ENCODE measurements around the gene FMN1.

The FMN1 gene

DNA sequence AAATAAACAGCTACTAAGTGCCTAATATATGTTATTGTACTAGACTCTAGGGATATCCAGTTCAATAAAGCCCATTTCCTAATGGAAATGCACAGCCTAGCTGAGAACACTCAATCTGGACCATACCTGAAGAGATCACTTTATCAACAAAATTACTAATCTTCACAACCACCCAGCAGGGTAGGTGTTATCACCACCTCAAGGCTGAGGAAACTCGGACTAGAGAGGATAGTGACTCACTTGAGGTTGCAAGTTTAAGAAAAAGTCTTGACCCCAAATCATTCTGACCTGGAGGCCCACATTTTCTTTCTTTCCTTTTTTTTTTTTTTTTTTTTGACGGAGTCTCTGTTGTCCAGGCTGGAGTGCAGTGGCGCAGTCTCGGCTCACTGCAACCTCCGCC, 3.1 kb upstream of the FMN1 start:
- DNase-seq = no peak

DNA sequence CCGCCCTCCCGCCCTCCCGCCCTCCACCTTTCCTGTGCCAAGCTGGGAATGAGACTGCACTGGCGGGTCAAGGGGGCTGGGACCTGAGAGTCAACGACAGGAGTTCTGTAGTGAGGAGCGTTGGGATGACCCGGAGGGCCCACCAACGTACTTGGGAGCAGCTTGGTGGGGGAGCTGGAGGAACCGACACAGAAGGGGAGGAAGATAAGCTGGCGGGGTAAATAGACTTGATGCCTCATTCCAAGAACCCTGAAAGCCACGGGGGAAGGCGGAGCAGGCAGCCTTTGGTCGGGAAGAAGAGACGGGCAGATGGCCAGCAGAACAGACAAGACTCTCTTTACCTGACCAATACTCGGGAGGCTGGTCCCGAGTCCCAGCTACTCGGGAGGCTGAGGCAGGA, 277 bp downstream of the FMN1 start:
- no peak for DNase-seq

DNA sequence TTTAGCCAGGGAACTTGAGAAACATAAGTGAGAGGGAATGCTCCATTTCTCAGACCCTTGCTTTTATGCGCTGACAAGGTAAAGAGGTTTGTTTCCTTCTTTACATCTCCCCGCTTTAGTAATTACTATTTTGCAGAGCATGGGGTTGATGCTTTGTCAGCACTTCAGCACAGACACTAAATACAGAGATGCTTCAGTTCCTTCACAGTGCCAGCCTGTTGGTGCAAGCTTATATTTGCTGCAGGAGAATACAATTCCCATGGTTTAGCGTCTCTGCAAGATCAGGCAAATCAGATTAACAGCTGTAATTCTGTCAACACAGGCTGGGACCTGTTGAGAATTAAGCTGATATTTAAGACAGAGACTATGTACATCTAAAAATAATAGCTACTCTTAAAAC, 2.9 kb downstream of the FMN1 start:
- DNase-seq = no peak

DNA sequence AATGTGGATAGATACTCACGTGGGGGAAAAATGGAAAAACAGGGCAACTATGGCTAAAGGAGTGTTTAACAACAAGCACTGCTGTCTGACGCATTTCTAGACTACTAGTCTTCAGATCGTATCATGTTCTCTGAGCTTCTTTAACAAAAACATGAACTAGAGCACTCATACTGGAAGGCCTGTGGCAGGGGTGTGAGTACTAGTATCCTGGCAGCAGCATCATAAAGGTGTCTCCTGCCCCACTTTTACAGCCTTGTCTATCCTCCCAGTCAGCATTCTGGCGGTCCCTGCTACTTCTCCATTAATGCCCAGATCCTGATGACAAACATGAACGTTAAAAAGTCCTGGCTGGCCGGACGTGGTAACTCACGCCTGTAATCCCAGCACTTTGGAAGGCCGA, 4.0 kb downstream of the FMN1 start:
- no peak for DNase-seq

DNA sequence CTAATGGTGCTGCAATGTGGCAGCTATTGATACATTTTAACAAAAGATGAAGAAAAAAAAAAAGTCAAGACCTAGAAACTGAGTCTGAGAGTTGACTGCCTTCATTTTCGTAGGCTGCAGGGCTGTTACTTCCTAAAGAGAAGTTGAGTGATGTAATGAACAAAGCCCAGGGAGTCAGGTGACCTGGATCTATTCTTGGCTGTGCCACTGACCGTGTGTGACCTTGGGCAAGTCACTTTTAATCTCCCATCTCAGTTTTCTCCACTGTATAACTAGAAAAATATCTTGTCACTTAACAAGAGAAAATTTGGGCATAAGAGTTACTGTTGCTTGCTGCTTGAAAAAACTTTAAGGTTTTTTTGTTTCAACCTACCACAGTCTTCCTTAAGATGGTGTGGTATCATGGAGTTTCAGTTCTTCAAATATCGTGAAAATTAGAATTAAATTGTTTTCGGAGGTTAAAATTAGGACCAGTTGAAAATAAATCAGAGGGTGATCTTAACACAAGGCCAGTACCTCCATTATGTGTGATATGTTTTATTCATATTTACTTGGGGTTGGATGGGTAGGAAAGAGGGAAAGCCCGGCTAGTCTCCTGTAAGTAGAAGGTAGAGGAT, 5.8 kb downstream of the FMN1 start:
- no peak for DNase-seq

GRCh38 chr15:33188159-33188558, 6.4 kb downstream of the FMN1 start:
- DNase-seq = no peak

- DNase-seq = no peak
Observed at GRCh38 chr15:33183334-33183733, 11.2 kb downstream of the FMN1 start.

DNA sequence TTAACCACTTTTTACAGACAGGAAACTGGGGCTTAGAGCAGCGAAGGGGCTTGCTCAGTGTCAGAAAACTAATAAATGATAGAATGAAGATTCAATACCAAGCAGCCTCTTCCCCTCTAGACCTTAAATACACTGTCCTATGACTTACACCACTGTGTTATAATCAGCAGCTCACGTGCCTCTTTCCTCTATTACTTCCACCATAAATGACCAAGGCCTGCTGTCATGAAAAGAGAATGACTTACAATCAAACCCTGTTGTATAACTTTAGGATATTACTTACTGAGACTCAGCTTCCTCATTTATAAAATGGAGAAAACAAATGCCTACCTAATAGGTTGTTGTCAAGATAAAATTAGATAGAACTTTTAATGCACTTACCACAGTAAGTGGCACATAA, 11.6 kb downstream of the FMN1 start:
- DNase-seq = no peak

DNA sequence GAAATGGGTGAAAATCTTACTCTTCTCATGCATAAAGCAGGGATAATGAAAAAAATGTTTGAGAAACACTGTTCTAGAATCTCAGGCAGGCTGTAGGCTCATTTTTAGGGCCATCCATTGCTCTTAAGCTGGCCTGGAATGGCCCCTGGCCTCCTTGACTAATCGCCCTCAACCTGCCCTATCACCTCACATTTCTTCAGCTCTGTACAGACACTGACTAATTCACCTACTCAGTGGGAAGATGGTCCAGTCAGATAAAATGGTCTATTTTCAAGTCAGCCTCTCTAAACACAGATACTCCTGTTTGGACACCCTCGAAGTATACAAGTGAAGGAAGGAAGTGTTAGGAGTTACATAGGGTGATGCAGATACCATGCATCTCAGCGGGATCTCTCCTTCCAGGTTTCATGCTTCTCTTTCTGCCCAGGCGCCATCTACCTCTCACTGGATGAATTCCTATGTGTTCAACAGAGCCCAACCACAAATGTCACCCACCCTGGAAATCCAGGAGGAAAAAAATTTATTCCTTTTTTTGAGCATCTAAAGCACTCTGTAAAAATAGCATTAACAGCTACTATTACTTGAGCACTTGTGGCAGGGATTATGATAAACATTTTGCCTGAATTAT, 12.1 kb downstream of the FMN1 start:
- DNase-seq = no peak

DNA sequence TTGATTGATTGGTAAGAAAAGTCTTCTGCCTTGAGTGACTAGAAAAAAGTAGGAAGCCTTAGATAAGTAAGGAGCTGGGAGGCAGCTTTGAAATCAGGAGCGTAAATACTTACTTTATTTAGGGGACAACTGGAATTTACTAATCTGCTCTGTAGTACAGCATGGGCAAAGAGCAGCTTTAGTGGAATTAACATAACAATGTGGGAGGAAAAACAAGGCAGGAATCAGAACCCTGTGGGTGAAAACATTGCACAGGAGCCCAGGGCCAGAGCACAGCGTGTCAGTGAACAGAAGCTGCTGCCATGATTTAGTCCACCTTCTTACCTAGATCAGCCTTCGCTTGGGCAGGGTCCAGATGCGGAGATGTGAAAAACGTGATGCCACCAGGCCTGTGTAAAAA, 14.6 kb downstream of the FMN1 start:
- DNase-seq = no peak

DNA sequence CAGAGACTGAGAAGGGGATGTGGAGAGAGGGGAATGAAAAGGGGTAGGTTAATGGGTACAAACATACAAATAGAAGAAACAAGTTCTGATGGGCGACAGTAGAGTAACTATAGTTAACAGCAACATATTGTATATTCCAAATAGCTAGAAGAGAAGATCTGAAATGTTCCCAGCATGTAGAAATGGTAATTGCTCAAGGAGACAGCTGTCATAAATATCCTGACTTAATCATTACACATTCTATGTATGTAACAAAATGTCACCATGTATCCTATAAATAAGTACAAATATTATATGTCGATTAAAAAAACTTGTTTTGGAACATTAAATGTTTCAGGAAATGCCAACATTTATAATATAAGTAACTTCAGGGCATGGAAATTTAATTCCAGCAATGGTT, 23.3 kb downstream of the FMN1 start:
- no peak for DNase-seq

- DNase-seq = no peak
Observed at GRCh38 chr15:33169625-33170024, 24.9 kb downstream of the FMN1 start.

- DNase-seq = no peak
Observed at GRCh38 chr15:33168444-33168843, 26.1 kb downstream of the FMN1 start.

GRCh38 chr15:33163816-33164215, 30.7 kb downstream of the FMN1 start:
- DNase-seq = no peak

GRCh38 chr15:33161209-33161608, 33.3 kb downstream of the FMN1 start:
- DNase-seq = no peak

GRCh38 chr15:33160581-33161165, 33.8 kb downstream of the FMN1 start:
- no peak for DNase-seq

DNA sequence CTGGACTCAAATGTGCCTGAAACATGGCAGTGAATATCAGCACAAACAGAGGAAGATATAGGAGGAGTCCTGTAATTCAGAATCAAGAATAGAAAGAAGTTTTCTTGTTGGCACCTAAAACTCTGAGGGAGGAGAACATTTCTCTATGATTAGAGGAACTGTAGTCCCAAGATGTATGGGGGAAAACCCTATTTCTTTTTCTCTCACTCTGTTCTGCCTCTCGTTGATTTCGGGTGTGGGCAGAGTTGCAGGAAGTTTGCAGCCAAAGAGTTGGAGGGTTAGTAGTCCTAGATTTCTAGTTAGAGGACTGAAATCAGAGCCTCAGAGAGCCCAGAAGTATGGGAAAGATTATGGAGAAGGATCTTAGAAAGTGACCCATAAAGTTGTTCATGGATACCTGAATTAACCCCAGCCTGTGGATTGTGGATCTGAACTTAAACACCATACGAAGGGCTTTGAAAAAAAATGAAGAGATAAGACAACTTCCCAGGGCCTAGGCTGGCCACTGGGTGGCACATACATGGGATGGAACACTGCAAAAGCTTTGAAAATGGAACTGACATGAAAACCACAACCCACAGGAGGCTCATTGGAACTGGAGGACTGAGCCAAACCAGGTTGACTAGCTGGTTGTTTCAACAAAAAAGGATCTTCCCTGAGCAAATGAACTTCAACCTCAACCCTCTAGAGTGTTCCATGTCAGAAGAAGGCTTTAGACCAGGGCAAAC, 34.6 kb downstream of the FMN1 start:
- DNase-seq = no peak

DNA sequence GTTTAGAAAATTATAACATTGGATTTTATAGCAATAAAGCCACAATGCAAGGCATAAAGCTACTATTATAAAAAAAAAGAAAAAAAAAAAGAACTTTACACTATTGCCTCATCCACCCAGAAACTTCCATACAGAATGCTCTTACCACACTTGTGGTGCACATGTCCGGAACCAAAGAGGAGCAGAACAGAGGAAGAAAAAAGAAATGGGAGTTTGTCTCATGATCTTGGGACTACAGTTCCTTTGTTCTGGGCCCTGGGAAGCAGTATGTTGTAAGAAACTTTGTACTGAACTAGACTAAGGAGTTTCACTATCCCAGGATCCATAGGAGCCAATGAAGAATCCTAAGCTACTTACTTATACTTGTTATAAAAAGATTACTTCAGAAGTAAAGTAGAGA, 36.1 kb downstream of the FMN1 start:
- no peak for DNase-seq

DNA sequence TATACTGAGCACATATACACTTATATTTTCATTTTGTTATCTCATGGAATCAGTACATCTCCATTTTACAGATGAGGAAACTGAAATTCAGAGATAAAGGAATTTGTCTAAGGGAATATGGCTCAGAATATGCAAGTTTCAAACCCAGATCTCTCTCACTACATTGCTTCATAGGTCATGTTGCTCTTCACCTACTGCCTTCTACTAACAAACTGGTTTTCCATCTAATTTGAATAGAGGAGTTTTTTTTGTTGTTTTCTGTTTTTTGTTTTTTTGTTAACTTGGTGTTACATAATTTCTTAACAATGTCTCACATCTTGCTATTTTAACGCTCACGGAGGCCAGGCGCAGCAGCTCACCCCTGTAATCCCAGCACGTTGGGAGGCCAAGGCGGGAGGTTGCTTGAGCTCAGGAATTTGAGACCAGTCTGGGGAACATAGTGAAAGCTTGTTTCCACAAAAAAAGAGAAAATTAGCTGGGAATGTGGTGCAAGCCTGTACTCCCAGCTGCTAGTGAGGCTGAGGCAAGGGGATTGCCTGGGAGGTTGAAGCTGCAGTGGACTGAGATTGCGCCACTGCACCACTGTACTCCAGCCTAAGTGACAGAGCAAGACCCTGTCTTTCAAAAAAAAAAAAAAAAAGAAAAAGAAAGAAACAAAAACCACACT, 37.0 kb downstream of the FMN1 start:
- no peak for DNase-seq

- no peak for DNase-seq
Observed at GRCh38 chr15:33155691-33156420, 38.7 kb downstream of the FMN1 start.

GRCh38 chr15:33154351-33155166, 40.0 kb downstream of the FMN1 start:
- DNase-seq = no peak

- DNase-seq = no peak
Observed at GRCh38 chr15:33153548-33153947, 41.0 kb downstream of the FMN1 start.
